Gastroesophageal sphincter (tissue), 4 donors: ENCODE results near the gene FETUB. TPM values are rescaled to one million over a fixed set of nuclear protein-coding genes. Genes with fewer than 3 reads are reported as not detected.
"Not testable (repeated sequence)": the region's sequence is repeated elsewhere in the genome, so short reads cannot be mapped to it uniquely, and the experiment has no call there.

Experiments used
- ATAC-seq: fragments of 150-250 bp; one replicate; pipeline ENCODE4 v1.9.1; 2016; ENCODE audit warnings: mild to moderate bottlenecking, moderate library complexity
- H3K27ac ChIP-seq, 4 donors: fragments of 200-600 bp; sonication (generic) in 3 of 4; 1 replicate in 3 of 4; 2 replicates in 1 of 4; pipeline ENCODE4 v1.5.1; 2016 to 2019
- H3K27me3 ChIP-seq: fragments of 200-600 bp; sonication (generic); one replicate; pipeline ENCODE4 v1.5.1; 2019
- H3K36me3 ChIP-seq, 2 donors: fragments of 200-600 bp; sonication (generic); one replicate each; pipeline ENCODE4 v1.5.1; 2019; ENCODE audit warnings: control low read depth in 1 of 2
- H3K4me1 ChIP-seq, 3 donors: fragments of 200-600 bp; sonication (generic); 1 replicate in 2 of 3; 2 replicates in 1 of 3; pipeline ENCODE4 v1.5.1; 2016 to 2019; ENCODE audit warnings: control low read depth in 2 of 3
- H3K4me3 ChIP-seq, 2 donors: fragments of 200-600 bp; sonication (generic); one replicate each; pipeline ENCODE4 v1.5.1; 2019; ENCODE audit warnings: mild to moderate bottlenecking in 1 of 2, moderate library complexity in 1 of 2
- H3K9me3 ChIP-seq, 3 donors: fragments of 200-600 bp; sonication (generic); one replicate each; pipeline ENCODE4 v1.5.1; 2017 to 2019; ENCODE audit warnings: control low read depth in 2 of 3
- EP300 ChIP-seq: sonication (generic); formaldehyde crosslinking; IDR thresholded peaks from one replicate; pipeline ENCODE4 v1.6.1; 2017; ENCODE audit warnings: antibody characterized with exemption, mild to moderate bottlenecking
- POLR2A ChIP-seq, 2 donors: fragments of 450-650 bp; IDR thresholded peaks; one replicate each; pipeline ENCODE4 v1.6.1; 2017; ENCODE audit warnings: antibody characterized with exemption in 2 of 2, mild to moderate bottlenecking in 2 of 2, moderate library complexity in 1 of 2
- POLR2AphosphoS5 ChIP-seq: sonication (generic); formaldehyde crosslinking; IDR thresholded peaks from one replicate; pipeline ENCODE4 v1.6.1; 2017; ENCODE audit warnings: antibody characterized with exemption
- WGBS, 2 donors: methylation state at CpG; one replicate each; pipeline ENCODE4 v1.1.5; 2018; ENCODE audit warnings: low coverage in 1 of 2; 5-methylcytosine and 5-hydroxymethylcytosine counted together
- total RNA-seq, 4 donors: library from RNA; depleted of rRNA; stranded (reverse); fragments of >200 nt; gene quantifications; one replicate each; pipeline ENCODE4 v1.1.0, GENCODE V29; 2016
- TF ChIP-seq, protein P1 (sequence below), 4 experiments: fragments of 200-600 bp in 2 of 4; fragments of 450-650 bp in 2 of 4; sonication (generic) in 1 of 4; IDR thresholded peaks; one replicate each; pipeline ENCODE4 v1.5.1; 2017 to 2019; ENCODE audit warnings: antibody characterized with exemption in 4 of 4, mild to moderate bottlenecking in 2 of 4, moderate library complexity in 2 of 4

The FETUB gene
- total RNA-seq, 4 donors from 2014 or later, result not detected

DNA sequence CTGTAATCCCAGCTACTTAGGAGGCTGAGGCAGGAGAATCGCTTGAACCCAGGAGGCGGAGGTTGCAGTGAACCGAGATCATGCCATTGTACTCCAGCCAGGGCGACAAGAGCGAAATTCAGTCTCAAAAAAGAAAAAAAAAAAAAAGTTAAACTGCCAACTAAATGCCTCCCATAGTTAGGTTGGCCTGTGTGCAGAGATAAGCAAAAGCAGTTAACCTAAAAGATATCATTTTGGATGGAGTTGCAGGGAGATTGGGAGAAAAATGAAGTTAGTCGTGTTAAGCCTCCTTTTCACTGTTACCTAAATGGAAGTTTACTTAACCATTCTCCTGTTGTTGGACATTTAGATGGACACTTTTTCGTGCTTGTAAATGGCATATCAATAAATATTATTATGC, 11.4 kb upstream of the FETUB start:
- no peak overlapping the region for H3K4me3 ChIP-seq
- no peaks in the 10 kb centered on the region for H3K9me3 ChIP-seq
- no peak for ATAC-seq
- no peak for TF ChIP-seq POLR2A (IDR thresholded peaks at IDR 0.05)
- TF ChIP-seq, protein P1, sequence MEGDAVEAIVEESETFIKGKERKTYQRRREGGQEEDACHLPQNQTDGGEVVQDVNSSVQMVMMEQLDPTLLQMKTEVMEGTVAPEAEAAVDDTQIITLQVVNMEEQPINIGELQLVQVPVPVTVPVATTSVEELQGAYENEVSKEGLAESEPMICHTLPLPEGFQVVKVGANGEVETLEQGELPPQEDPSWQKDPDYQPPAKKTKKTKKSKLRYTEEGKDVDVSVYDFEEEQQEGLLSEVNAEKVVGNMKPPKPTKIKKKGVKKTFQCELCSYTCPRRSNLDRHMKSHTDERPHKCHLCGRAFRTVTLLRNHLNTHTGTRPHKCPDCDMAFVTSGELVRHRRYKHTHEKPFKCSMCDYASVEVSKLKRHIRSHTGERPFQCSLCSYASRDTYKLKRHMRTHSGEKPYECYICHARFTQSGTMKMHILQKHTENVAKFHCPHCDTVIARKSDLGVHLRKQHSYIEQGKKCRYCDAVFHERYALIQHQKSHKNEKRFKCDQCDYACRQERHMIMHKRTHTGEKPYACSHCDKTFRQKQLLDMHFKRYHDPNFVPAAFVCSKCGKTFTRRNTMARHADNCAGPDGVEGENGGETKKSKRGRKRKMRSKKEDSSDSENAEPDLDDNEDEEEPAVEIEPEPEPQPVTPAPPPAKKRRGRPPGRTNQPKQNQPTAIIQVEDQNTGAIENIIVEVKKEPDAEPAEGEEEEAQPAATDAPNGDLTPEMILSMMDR (IDR thresholded peaks at IDR 0.05), result no peak
- no peak for TF ChIP-seq EP300
- TF ChIP-seq POLR2AphosphoS5, result no peak
- H3K27me3 ChIP-seq, result peaks cover 12% of the 10 kb centered on the region
- WGBS, 2 donors, result 77 to 83% methylated on average over 7 of the region's 7 CpGs
- no peaks in the 10 kb centered on the region for H3K4me1 ChIP-seq
- no peak overlapping the region for H3K27ac ChIP-seq
- no peaks in the 10 kb centered on the region for H3K36me3 ChIP-seq

DNA sequence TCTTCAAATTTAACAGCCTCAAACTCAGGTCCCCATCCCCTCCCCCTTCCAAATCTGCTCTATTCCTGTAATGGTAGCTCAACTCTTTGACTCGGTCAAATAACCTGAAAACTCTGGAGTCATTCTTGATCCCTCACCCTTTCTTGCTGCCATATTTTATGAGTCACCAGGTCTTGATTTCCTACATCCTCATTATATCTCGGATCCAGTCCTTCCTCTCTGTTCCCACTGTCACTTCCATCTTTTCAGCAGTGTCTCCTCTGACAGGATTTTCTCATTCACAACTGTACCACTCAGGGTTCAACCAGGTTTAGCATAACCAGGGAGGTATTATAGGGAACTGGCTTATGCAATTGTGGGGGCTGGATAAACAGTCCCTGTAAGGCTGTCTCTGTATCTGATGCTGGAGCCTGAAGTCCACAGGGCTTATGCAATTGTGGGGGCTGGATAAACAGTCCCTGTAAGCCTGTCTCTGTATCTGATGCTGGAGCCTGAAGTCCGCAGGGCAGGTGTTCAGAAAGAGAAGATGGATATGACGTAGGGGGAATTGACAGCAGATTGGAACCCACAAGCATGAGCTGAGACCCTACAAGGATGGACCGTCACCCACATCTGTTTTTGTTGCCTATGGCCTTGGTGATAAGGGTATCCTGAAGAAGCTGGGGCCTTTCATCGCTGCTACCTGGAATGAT, 9.1 kb upstream of the FETUB start:
- no peak for ATAC-seq
- WGBS, 2 donors, result 52 to 62% methylated on average over 5 of the region's 6 CpGs
- no peak overlapping the region for H3K4me3 ChIP-seq
- no peaks in the 10 kb centered on the region for H3K36me3 ChIP-seq
- no peaks in the 10 kb centered on the region for H3K4me1 ChIP-seq
- H3K9me3 ChIP-seq, result no peaks in the 10 kb centered on the region
- peaks cover 10% of the 10 kb centered on the region for H3K27me3 ChIP-seq
- TF ChIP-seq POLR2A (IDR thresholded peaks at IDR 0.05) (no peak), EP300 (no peak)
- H3K27ac ChIP-seq, result no peak overlapping the region

DNA sequence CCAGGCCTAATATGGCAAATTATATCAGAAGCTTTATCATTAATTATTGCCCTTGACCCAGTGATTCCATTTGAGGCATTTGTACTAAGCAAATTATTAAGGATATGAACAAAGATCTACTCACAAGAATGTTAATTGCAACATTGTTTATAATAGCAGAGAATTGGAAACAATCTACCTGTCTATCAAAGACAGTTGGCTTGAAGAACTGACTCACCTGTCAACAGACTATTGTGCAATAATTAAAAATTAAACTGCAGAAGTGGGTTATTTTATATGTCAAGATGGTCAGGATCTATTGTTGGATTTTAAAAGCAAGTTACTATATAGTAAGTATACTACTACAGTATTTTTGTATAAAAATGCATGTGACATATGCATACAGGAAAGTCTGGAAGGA, 6.7 kb upstream of the FETUB start:
- TF ChIP-seq EP300, result no peak
- TF ChIP-seq POLR2A (IDR thresholded peaks at IDR 0.05), result no peak
- TF ChIP-seq, protein P1 (IDR thresholded peaks at IDR 0.05), result no peak
- no peak for TF ChIP-seq POLR2AphosphoS5
- no peaks in the 10 kb centered on the region for H3K4me1 ChIP-seq
- no peak overlapping the region for H3K4me3 ChIP-seq
- no peak overlapping the region for H3K27ac ChIP-seq
- no peaks in the 10 kb centered on the region for H3K36me3 ChIP-seq
- ATAC-seq, result no peak
- H3K9me3 ChIP-seq, result no peaks in the 10 kb centered on the region
- H3K27me3 ChIP-seq, result peaks cover 12% of the 10 kb centered on the region

DNA sequence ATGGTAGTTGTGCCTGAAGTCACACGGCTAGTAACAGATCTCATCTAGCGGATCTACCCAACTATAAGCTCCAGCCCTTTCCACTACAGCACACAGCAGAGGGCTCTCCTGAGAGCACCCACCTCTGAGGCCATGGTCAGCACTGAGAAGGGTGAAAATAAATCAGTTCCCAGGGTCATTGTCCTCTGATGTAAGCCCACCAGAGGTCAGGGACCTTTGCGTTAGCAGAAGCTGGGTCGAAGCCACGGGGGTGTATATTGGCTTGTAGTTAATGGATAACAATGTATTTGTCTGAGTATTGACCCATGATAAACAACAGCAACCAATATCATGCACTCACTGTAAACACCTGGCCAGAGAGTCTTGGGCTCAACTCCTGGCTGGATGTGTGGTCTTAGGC, 6.0 kb upstream of the FETUB start:
- H3K4me3 ChIP-seq, H3K27ac ChIP-seq, ATAC-seq, H3K4me1 ChIP-seq, H3K9me3 ChIP-seq, H3K36me3 ChIP-seq: not testable (repeated sequence)
- H3K27me3 ChIP-seq, result peaks cover 12% of the 10 kb centered on the region
- WGBS, 2 donors, result 84 to 92% methylated on average over 3 to 5 of the region's 5 CpGs

DNA sequence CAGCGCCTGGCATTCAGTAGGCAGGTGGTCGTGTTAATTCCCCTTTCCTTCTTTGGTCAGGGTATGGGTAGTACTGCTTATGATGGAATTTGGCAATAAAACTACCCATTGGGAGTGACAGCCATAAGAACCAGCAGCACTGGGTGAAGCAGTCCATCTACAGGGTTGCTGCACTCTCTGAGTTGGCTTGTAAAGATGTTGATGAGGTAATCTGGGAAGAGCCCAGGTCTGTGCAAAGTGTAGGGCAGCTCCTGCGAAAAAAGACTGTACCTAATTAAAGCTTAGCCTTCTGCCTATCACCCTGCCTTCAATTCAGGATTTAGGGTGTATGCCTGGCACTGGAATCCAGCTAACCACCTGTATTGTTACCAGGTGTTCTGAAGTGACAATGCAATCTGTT, 4.7 kb upstream of the FETUB start:
- Histone ChIP-seq H3K4me3 (no peak overlapping the region), H3K9me3 (no peaks in the 10 kb centered on the region), H3K36me3 (no peaks in the 10 kb centered on the region), H3K27me3 (peaks cover 18% of the 10 kb centered on the region), H3K4me1 (no peaks in the 10 kb centered on the region), H3K27ac (no peak overlapping the region)
- no peak for ATAC-seq
- WGBS, 2 donors, result 90% methylated on average over 2 to 3 of the region's 3 CpGs
- TF ChIP-seq EP300 (no peak), POLR2AphosphoS5 (no peak), POLR2A (IDR thresholded peaks at IDR 0.05) (no peak)
- TF ChIP-seq, protein P1 (IDR thresholded peaks at IDR 0.05), result no peak

DNA sequence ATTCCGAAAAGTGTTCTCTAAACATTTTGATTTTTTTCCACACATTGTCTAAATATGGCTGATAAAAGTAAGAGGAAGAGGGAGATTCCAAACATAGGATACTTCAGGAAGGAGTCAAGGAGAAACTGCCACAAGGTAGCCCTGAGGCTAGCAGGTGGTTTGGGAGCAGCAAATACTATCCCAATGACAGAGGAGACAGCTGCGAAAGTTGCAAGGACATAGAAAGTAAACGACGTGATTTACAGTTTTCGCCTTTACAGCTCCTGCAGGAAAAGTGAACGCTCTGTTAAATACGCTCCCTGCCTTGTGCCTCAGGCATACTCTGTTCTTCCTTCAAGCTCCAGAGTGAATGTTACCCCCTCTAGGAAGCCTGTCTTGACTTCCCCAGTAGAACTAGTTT, 3.7 kb upstream of the FETUB start:
- ATAC-seq, result no peak
- Histone ChIP-seq H3K4me1 (no peaks in the 10 kb centered on the region), H3K4me3 (no peak overlapping the region), H3K9me3 (no peaks in the 10 kb centered on the region), H3K27ac (no peak overlapping the region), H3K27me3 (peaks cover 18% of the 10 kb centered on the region), H3K36me3 (no peaks in the 10 kb centered on the region)
- WGBS, 2 donors, result 65 to 71% methylated on average over 7 of the region's 7 CpGs
- TF ChIP-seq EP300, result no peak
- TF ChIP-seq, protein P1 (IDR thresholded peaks at IDR 0.05), result no peak
- no peak for TF ChIP-seq POLR2A (IDR thresholded peaks at IDR 0.05)
- no peak for TF ChIP-seq POLR2AphosphoS5
